ENCODE measurements around the gene TRPC1.

DNA sequence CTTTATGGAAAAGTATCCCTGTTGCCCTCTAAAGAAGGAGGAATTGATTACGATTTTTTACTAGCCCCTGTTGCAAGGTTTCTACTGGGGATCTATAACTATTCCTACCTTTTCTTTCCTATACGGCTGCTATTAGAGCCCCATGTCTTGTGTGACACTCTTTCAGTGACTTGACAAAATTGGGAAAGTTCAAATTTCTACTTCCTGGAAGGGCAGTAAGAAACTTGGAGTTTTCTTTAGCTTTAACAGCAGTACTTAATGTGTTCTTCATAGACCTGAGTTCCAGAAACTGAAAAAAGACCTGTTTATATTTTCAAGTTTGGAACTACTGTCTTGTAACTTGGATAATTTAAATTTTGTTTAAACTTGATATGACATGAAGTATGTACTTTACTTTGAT is 54.7 kb downstream of the TRPC1 start:
- TF ChIP-seq CTCF (conservative IDR thresholded peaks at IDR 0.05 in 1 of 2, IDR thresholded peaks at IDR 0.05 in 1 of 2; ENCODE audit: extremely low read depth in 1 of 2, insufficient read depth in 1 of 2, low read depth in 1 of 2, low read length in 2 of 2) (no peak), EZH2 (IDR thresholded peaks at IDR 0.05; ENCODE audit: borderline replicate concordance, low read length) (no peak)
